Fibroblast of lung (primary cell): ENCODE data around the gene CSNK1G2. TPM values are rescaled to one million over a fixed set of nuclear protein-coding genes. Genes with fewer than 3 reads are reported as not detected.

ENCODE experiments used
- DNase-seq, 2 donors: peaks; one replicate each; pipeline versions ENCODE4 v3.0.0 to v3.0.0-alpha.2; 2010; ENCODE audit warnings: low read depth in 2 of 2
- H2AFZ ChIP-seq: 2 replicates; pipeline ENCODE4 v1.5.1; 2012; ENCODE audit warnings: low read length, control low read depth, inconsistent platforms
- H3K27ac ChIP-seq: 2 replicates; pipeline ENCODE4 v1.5.1; 2011; ENCODE audit warnings: low read length, control low read depth; ENCODE audit not compliant: insufficient read depth
- H3K27me3 ChIP-seq: 2 replicates; pipeline ENCODE4 v1.5.1; 2011; ENCODE audit warnings: mild to moderate bottlenecking, low read length; ENCODE audit not compliant: control insufficient read depth, insufficient read depth
- H3K36me3 ChIP-seq: 2 replicates; pipeline ENCODE4 v1.5.1; 2011; ENCODE audit warnings: low read length; ENCODE audit not compliant: control insufficient read depth, insufficient read depth
- H3K4me1 ChIP-seq: 2 replicates; pipeline ENCODE4 v1.5.1; 2011; ENCODE audit warnings: low read length; ENCODE audit not compliant: control insufficient read depth, insufficient read depth; ENCODE audit errors: extremely low read depth
- H3K4me2 ChIP-seq: 2 replicates; pipeline ENCODE4 v1.5.1; 2011; ENCODE audit warnings: low read length, control low read depth; ENCODE audit not compliant: insufficient read depth; ENCODE audit errors: extremely low read depth
- H3K4me3 ChIP-seq, 4 experiments: fragments of 200-600 bp in 1 of 4; sonication (generic) in 1 of 4; replicated peaks in 1 of 4; 2 replicates each; pipeline ENCODE4 v1.5.1; 2011 to 2016; ENCODE audit warnings: low read length in 4 of 4, low read depth in 3 of 4, mild to moderate bottlenecking in 3 of 4, control low read depth in 2 of 4, inconsistent platforms in 1 of 4, mixed read lengths in 1 of 4; ENCODE audit not compliant: insufficient read depth in 1 of 4; ENCODE audit errors: control extremely low read depth in 1 of 4
- H3K79me2 ChIP-seq: 2 replicates; pipeline ENCODE4 v1.5.1; 2012; ENCODE audit warnings: mild to moderate bottlenecking, low read length, inconsistent platforms; ENCODE audit not compliant: control insufficient read depth, insufficient read depth
- H3K9ac ChIP-seq: 2 replicates; pipeline ENCODE4 v1.5.1; 2011; ENCODE audit warnings: mild to moderate bottlenecking, low read length, control low read depth; ENCODE audit not compliant: insufficient read depth
- H3K9me3 ChIP-seq: 2 replicates; pipeline ENCODE4 v1.5.1; 2012; ENCODE audit warnings: low read depth, low read length; ENCODE audit not compliant: control insufficient read depth, insufficient read depth
- H4K20me1 ChIP-seq: 2 replicates; pipeline ENCODE4 v1.5.1; 2011; ENCODE audit warnings: low read length; ENCODE audit not compliant: control insufficient read depth, insufficient read depth; ENCODE audit errors: extremely low read depth
- CTCF ChIP-seq, 2 donors: IDR thresholded peaks in 1 of 2; conservative IDR thresholded peaks in 1 of 2; 1 replicate in 1 of 2; 2 replicates in 1 of 2; pipeline ENCODE4 v1.5.1; 2011 to 2012; ENCODE audit warnings: low read length in 2 of 2, control low read depth in 1 of 2, inconsistent platforms in 1 of 2, low read depth in 1 of 2, mild to moderate bottlenecking in 1 of 2
- EZH2 ChIP-seq: IDR thresholded peaks from 2 replicates; pipeline ENCODE4 v1.5.1; 2012; ENCODE audit warnings: low read length, control low read depth, mild to moderate bottlenecking; ENCODE audit errors: missing control alignments
- polyA plus RNA-seq, 2 donors: library from polyadenylated mRNA; depleted of rRNA in 1 of 2; stranded (reverse) in 1 of 2; unstranded in 1 of 2; fragments of >200 nt; gene quantifications; 2 replicates each; pipeline ENCODE4 v1.2.1, GENCODE V29; 2011 to 2012; ENCODE audit warnings: missing spikeins in 1 of 2
- total RNA-seq: library from RNA; depleted of rRNA; stranded (reverse); fragments of >200 nt; gene quantifications from 2 replicates; pipeline ENCODE4 v1.2.1, GENCODE V29; 2014

Gene CSNK1G2
- total and polyA plus RNA-seq, 2 donors (not counting 1 experiment from before 2014, with no cell fraction given) = 21.2 to 58.6 TPM

GRCh38 chr19:1936916-1937610, 3.9 kb upstream of the CSNK1G2 start:
- no peak for DNase-seq

GRCh38 chr19:1938071-1938470, 2.9 kb upstream of the CSNK1G2 start:
- no peaks in the 10 kb centered on the region for H4K20me1 ChIP-seq
- H3K9ac ChIP-seq = no peak overlapping the region
- H3K36me3 ChIP-seq = no peaks in the 10 kb centered on the region
- no peak overlapping the region for H3K27ac ChIP-seq
- no peaks in the 10 kb centered on the region for H3K27me3 ChIP-seq
- TF ChIP-seq CTCF (conservative IDR thresholded peaks at IDR 0.05 in 1 of 2, IDR thresholded peaks at IDR 0.05 in 1 of 2; ENCODE audit: low read depth in 1 of 2, low read length in 2 of 2) (no peak), EZH2 (no peak)
- H3K9me3 ChIP-seq = peaks cover 2% of the 10 kb centered on the region
- H3K4me3 ChIP-seq = no peak overlapping the region
- no peak overlapping the region for H3K4me2 ChIP-seq
- H2AFZ ChIP-seq = no peak overlapping the region
- peaks cover 11% of the 10 kb centered on the region for H3K4me1 ChIP-seq
- DNase-seq = no peak
- peaks cover 17% of the 10 kb centered on the region for H3K79me2 ChIP-seq

More at GRCh38 chr19:1936916-1937610, 3.9 kb upstream of the CSNK1G2 start:
- no peaks in the 10 kb centered on the region for H3K27me3 ChIP-seq
- no peak overlapping the region for H3K27ac ChIP-seq
- TF ChIP-seq EZH2 = no peak
- TF ChIP-seq CTCF (conservative IDR thresholded peaks at IDR 0.05 in 1 of 2, IDR thresholded peaks at IDR 0.05 in 1 of 2; ENCODE audit: low read depth in 1 of 2, low read length in 2 of 2) = no peak
- no peaks in the 10 kb centered on the region for H4K20me1 ChIP-seq
- H2AFZ ChIP-seq = no peak overlapping the region
- peaks cover 7% of the 10 kb centered on the region for H3K79me2 ChIP-seq
- peaks cover 9% of the 10 kb centered on the region for H3K4me1 ChIP-seq
- H3K4me2 ChIP-seq = no peak overlapping the region
- peaks cover 2% of the 10 kb centered on the region for H3K9me3 ChIP-seq
- no peaks in the 10 kb centered on the region for H3K36me3 ChIP-seq
- H3K9ac ChIP-seq = no peak overlapping the region
- no peak overlapping the region for H3K4me3 ChIP-seq

- Histone ChIP-seq H3K4me1 (peaks cover 13% of the 10 kb centered on the region), H3K27me3 (no peaks in the 10 kb centered on the region), H3K9ac (peak overlapping the region; percentile 98), H4K20me1 (no peaks in the 10 kb centered on the region), H3K27ac (peak overlapping the region; percentile 90), H3K36me3 (no peaks in the 10 kb centered on the region), H3K4me3 (peak overlapping the region; percentile 76 to 87 (median 84)), H3K9me3 (no peaks in the 10 kb centered on the region), H3K4me2 (peak overlapping the region; percentile 96), H3K79me2 (peaks cover 52% of the 10 kb centered on the region), H2AFZ (peak overlapping the region; percentile 41)
- DNase-seq = peak; percentile 58 to 73
- TF ChIP-seq EZH2 (no peak), CTCF (conservative IDR thresholded peaks at IDR 0.05 in 1 of 2, IDR thresholded peaks at IDR 0.05 in 1 of 2; ENCODE audit: low read depth in 1 of 2, low read length in 2 of 2) (no peak)
These were observed 1.3 kb downstream of the CSNK1G2 start for GRCh38 chr19:1942078-1942933.
